Epithelial cell of esophagus (primary cell): ENCODE data around the gene DIAPH2.

Experiments
- DNase-seq: peaks from one replicate; pipeline ENCODE4 v3.0.0; 2010; ENCODE audit warnings: low read depth
- H3K4me3 ChIP-seq: 2 replicates; pipeline ENCODE4 v1.5.1; 2011; ENCODE audit warnings: mild to moderate bottlenecking, low read length, control low read depth
- TF ChIP-seq, protein P1 (sequence below): IDR thresholded peaks from 2 replicates; pipeline ENCODE4 v1.5.1; 2011; ENCODE audit warnings: low read depth, mild to moderate bottlenecking, low read length, control low read depth, inconsistent platforms; ENCODE audit not compliant: insufficient read depth; ENCODE audit errors: missing control alignments

Gene DIAPH2

GRCh38 chrX:97471071-97471470 lies 786.4 kb downstream of the DIAPH2 start:
- TF ChIP-seq, protein P1, sequence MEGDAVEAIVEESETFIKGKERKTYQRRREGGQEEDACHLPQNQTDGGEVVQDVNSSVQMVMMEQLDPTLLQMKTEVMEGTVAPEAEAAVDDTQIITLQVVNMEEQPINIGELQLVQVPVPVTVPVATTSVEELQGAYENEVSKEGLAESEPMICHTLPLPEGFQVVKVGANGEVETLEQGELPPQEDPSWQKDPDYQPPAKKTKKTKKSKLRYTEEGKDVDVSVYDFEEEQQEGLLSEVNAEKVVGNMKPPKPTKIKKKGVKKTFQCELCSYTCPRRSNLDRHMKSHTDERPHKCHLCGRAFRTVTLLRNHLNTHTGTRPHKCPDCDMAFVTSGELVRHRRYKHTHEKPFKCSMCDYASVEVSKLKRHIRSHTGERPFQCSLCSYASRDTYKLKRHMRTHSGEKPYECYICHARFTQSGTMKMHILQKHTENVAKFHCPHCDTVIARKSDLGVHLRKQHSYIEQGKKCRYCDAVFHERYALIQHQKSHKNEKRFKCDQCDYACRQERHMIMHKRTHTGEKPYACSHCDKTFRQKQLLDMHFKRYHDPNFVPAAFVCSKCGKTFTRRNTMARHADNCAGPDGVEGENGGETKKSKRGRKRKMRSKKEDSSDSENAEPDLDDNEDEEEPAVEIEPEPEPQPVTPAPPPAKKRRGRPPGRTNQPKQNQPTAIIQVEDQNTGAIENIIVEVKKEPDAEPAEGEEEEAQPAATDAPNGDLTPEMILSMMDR = no peak
- DNase-seq = no peak

DNA sequence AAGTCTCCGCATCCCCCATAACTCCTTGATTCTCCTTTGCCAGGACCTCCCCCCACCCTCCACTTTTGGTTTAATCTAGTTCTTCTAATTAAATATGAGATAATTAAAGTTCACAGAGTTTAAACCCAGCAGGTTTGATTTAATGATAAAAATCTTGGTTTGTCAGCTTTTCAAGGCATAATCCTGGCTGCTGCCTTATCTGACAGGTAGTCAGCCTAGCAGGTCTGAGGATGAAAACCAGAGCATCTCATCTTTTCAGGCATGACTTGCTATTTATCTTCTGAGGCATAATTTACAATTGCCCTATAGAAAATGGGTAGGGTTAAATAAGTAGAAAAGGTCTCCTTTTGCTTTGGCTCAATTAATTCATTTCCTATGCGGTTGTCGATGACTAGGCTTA lies 790.3 kb downstream of the DIAPH2 start:
- no peak overlapping the region for H3K4me3 ChIP-seq
- TF ChIP-seq, protein P1 = no peak
- DNase-seq = no peak

More at GRCh38 chrX:97471071-97471470, 786.4 kb downstream of the DIAPH2 start:
- H3K4me3 ChIP-seq = no peak overlapping the region

DNA sequence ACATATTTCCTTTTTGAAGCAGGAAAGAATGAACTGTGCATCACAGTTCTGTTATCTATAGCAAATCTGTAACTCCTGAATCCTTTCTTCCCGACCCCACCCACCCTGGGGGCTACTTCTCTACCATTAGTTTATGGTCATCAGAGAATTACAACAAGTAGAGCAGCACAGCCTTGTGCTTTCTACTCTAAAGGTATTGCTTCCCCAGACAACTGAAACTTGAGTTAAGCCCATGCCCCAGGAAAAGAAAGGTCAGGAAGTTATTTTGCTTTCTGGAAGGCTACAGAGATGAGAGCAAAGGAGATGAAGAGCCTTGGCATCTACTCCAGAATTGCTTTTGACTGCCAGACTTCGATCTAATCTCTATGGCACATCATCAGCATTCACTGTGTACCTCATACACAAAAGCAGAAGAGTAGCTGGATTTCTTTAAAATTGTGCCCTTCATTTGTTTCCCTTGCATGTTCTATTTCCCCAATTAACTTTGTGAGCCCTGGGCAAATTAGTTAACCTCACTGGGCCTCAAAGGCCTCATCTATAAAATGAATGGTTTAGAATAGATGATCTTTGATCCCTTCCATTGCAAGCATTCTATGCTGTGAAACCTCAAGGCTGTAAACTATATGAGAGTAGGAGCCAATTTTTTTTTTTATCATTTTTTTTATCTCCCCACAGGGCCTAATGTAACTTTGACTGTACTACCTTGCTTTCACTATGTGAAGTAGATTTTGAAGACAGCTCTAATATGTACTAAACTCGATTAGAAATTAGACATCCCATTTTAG lies 794.7 kb downstream of the DIAPH2 start:
- DNase-seq = no peak
- H3K4me3 ChIP-seq = no peak overlapping the region
- TF ChIP-seq, protein P1 = no peak

- no peak for DNase-seq
- H3K4me3 ChIP-seq = no peak overlapping the region
- TF ChIP-seq, protein P1 = no peak
Observed at GRCh38 chrX:97481228-97481627, 796.6 kb downstream of the DIAPH2 start.

GRCh38 chrX:97482666-97483300 lies 798.1 kb downstream of the DIAPH2 start:
- TF ChIP-seq, protein P1 = no peak
- DNase-seq = no peak
- H3K4me3 ChIP-seq = no peak overlapping the region

DNA sequence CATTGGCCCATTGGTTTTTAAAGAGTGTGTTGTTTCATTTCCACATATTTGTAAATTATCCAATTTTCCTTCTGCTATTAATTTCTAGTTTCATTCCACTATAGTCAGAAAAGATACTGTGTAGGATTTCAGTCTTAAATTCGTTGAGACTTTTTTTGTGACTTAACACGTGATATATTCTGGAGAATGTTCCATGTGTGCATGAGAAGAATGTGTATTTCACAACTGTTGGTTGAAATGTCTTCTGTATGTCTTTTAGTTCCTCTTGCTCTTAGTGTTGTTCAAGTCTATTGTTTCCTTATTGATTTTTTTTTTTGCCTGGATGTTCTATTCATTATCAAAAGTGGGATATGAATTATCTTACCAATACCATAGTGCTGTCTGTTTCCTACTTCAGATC lies 806.0 kb downstream of the DIAPH2 start:
- no peak overlapping the region for H3K4me3 ChIP-seq
- TF ChIP-seq, protein P1 = no peak
- DNase-seq = no peak

- no peak overlapping the region for H3K4me3 ChIP-seq
- DNase-seq = no peak
- TF ChIP-seq, protein P1 = no peak
Observed at GRCh38 chrX:97494756-97495372, 810.2 kb downstream of the DIAPH2 start.
